Right atrium auricular region (tissue), 2 donors: Measurements from ENCODE around the gene MARK1. TPM values are rescaled to one million over a fixed set of nuclear protein-coding genes. Genes with fewer than 3 reads are reported as not detected.
"Not testable (repeated sequence)": the region's sequence is repeated elsewhere in the genome, so short reads cannot be mapped to it uniquely, and the experiment has no call there.

ENCODE experiments used
- DNase-seq: peaks from one replicate; pipeline ENCODE4 v3.0.0-alpha.2; 2019; ENCODE audit warnings: low spot score
- H3K27ac ChIP-seq, 2 donors: fragments of 200-600 bp; sonication (generic); 1 replicate in 1 of 2; 2 replicates in 1 of 2; pipeline ENCODE4 v1.5.1; 2016 to 2019
- H3K27me3 ChIP-seq, 2 donors: fragments of 200-600 bp; sonication (generic); one replicate each; pipeline versions ENCODE4 v1.5.1 to v1.6.0; 2017 to 2019
- H3K36me3 ChIP-seq: fragments of 200-600 bp; sonication (generic); one replicate; pipeline ENCODE4 v1.5.1; 2016
- H3K4me1 ChIP-seq, 2 donors: fragments of 200-600 bp; sonication (generic); one replicate each; pipeline versions ENCODE4 v1.5.1 to v1.6.0; 2017 to 2019
- H3K4me3 ChIP-seq, 2 donors: fragments of 200-600 bp; sonication (generic); 1 replicate in 1 of 2; 2 replicates in 1 of 2; pipeline ENCODE4 v1.5.1; 2017 to 2019; ENCODE audit warnings: mild to moderate bottlenecking in 1 of 2, moderate library complexity in 1 of 2
- H3K9me3 ChIP-seq, 2 donors: fragments of 200-600 bp; sonication (generic); one replicate each; pipeline ENCODE4 v1.5.1; 2019
- total RNA-seq, 2 donors: library from RNA; depleted of rRNA; stranded (reverse); fragments of >200 nt; gene quantifications; one replicate each; pipeline ENCODE4 v1.1.0, GENCODE V29; 2016
- TF ChIP-seq, protein P1 (sequence below), 2 donors: fragments of 200-600 bp; sonication (generic); IDR thresholded peaks; one replicate each; pipeline ENCODE4 v1.5.1; 2019; ENCODE audit warnings: antibody characterized with exemption in 2 of 2

Gene MARK1
- total RNA-seq, 2 donors from 2014 or later, result 12.5 to 20.0 TPM

GRCh38 chr1:220594356-220594755, 66.4 kb downstream of the MARK1 start:
- Histone ChIP-seq H3K4me1 (no peaks in the 10 kb centered on the region), H3K4me3 (no peak overlapping the region), H3K9me3 (no peaks in the 10 kb centered on the region), H3K27ac (no peak overlapping the region), H3K27me3 (no peaks in the 10 kb centered on the region), H3K36me3 (no peaks in the 10 kb centered on the region)
- no peak for DNase-seq
- TF ChIP-seq, protein P1, sequence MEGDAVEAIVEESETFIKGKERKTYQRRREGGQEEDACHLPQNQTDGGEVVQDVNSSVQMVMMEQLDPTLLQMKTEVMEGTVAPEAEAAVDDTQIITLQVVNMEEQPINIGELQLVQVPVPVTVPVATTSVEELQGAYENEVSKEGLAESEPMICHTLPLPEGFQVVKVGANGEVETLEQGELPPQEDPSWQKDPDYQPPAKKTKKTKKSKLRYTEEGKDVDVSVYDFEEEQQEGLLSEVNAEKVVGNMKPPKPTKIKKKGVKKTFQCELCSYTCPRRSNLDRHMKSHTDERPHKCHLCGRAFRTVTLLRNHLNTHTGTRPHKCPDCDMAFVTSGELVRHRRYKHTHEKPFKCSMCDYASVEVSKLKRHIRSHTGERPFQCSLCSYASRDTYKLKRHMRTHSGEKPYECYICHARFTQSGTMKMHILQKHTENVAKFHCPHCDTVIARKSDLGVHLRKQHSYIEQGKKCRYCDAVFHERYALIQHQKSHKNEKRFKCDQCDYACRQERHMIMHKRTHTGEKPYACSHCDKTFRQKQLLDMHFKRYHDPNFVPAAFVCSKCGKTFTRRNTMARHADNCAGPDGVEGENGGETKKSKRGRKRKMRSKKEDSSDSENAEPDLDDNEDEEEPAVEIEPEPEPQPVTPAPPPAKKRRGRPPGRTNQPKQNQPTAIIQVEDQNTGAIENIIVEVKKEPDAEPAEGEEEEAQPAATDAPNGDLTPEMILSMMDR (IDR thresholded peaks at IDR 0.05), result no peak

GRCh38 chr1:220595179-220595578, 67.2 kb downstream of the MARK1 start:
- TF ChIP-seq, protein P1 (IDR thresholded peaks at IDR 0.05), result no peak
- DNase-seq, result no peak
- Histone ChIP-seq H3K36me3 (no peaks in the 10 kb centered on the region), H3K4me3 (no peak overlapping the region), H3K27me3 (no peaks in the 10 kb centered on the region), H3K27ac (no peak overlapping the region), H3K4me1 (no peaks in the 10 kb centered on the region), H3K9me3 (no peaks in the 10 kb centered on the region)

- DNase-seq, result no peak
- H3K27ac ChIP-seq, result no peak overlapping the region
- H3K27me3 ChIP-seq, result no peaks in the 10 kb centered on the region
- H3K9me3 ChIP-seq, result no peaks in the 10 kb centered on the region
- peaks cover 6% of the 10 kb centered on the region for H3K36me3 ChIP-seq
- H3K4me3 ChIP-seq, result no peak overlapping the region
- TF ChIP-seq, protein P1 (IDR thresholded peaks at IDR 0.05), result no peak
- H3K4me1 ChIP-seq, result no peaks in the 10 kb centered on the region
Measured at GRCh38 chr1:220604926-220605325, 77.0 kb downstream of the MARK1 start.

- DNase-seq, H3K4me1 ChIP-seq, H3K27ac ChIP-seq, H3K9me3 ChIP-seq, H3K4me3 ChIP-seq, H3K36me3 ChIP-seq, H3K27me3 ChIP-seq: not testable (repeated sequence)
Measured at GRCh38 chr1:220605651-220606050, 77.7 kb downstream of the MARK1 start.

GRCh38 chr1:220611100-220611499, 83.2 kb downstream of the MARK1 start:
- H3K27me3 ChIP-seq, H3K36me3 ChIP-seq, H3K27ac ChIP-seq, H3K4me1 ChIP-seq, DNase-seq, H3K4me3 ChIP-seq, H3K9me3 ChIP-seq: not testable (repeated sequence)

DNA sequence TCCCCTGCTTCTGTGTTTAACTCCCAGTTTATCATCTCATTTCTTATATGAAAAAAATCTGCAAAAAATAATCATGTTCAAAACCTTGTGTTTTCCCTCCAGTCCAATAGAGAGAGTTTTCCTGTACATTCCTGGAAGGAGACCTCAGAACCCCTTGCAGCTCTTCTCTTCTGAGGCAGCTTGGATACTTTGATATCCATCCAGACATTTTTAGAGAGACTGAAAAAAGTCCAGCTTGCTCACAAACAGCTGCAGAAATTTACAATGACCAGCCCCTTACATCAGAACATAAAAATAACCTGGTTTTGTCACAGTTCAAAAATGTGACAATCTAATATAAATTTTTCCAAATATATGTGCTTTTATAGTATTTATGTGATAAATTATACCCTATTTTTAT, 88.9 kb downstream of the MARK1 start:
- TF ChIP-seq, protein P1 (IDR thresholded peaks at IDR 0.05), result no peak
- DNase-seq, result no peak
- H3K27ac ChIP-seq, result no peak overlapping the region
- H3K9me3 ChIP-seq, result no peaks in the 10 kb centered on the region
- H3K36me3 ChIP-seq, result no peaks in the 10 kb centered on the region
- no peak overlapping the region for H3K4me3 ChIP-seq
- no peaks in the 10 kb centered on the region for H3K4me1 ChIP-seq
- no peaks in the 10 kb centered on the region for H3K27me3 ChIP-seq

DNA sequence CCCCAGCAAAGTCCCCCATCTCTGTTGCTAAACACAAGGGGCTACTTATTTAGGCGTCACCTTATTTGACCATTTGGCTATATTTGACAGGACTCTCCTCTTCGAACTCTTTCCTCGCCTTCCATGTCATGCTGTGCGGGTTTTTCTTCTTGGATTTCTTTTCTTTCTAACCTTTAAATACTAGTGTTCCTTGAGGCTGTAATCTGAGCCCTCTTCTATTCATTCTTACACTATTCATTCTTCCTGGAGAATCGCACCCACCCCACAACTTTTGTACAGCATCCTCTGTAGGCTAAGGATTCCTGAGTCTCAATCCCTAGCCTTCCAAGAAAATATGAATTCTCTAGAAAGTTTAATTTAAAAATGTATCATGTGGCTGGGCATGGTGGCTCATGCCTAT, 100.5 kb downstream of the MARK1 start:
- H3K4me3 ChIP-seq, result no peak overlapping the region
- no peaks in the 10 kb centered on the region for H3K9me3 ChIP-seq
- no peaks in the 10 kb centered on the region for H3K27me3 ChIP-seq
- H3K27ac ChIP-seq, result no peak overlapping the region
- TF ChIP-seq, protein P1 (IDR thresholded peaks at IDR 0.05), result no peak
- peaks cover 8% of the 10 kb centered on the region for H3K36me3 ChIP-seq
- H3K4me1 ChIP-seq, result no peaks in the 10 kb centered on the region
- no peak for DNase-seq
